ENCODE data around the gene APOL6.

- TF ChIP-seq CTCF (IDR thresholded peaks at IDR 0.05) (no peak), POLR2A (IDR thresholded peaks at IDR 0.05) (no peak)
Observed at GRCh38 chr22:35628732-35629131, 19.5 kb upstream of the APOL6 start.
